Measurements from ENCODE around the gene ULBP2. TPM values are rescaled to one million over a fixed set of nuclear protein-coding genes. Genes with fewer than 3 reads are reported as not detected.
"Not testable (repeated sequence)": the region's sequence is repeated elsewhere in the genome, so short reads cannot be mapped to it uniquely, and the experiment has no call there.

ULBP2 gene
- total RNA-seq, 1 experiment from 2014 or later = 4.2 TPM

DNA sequence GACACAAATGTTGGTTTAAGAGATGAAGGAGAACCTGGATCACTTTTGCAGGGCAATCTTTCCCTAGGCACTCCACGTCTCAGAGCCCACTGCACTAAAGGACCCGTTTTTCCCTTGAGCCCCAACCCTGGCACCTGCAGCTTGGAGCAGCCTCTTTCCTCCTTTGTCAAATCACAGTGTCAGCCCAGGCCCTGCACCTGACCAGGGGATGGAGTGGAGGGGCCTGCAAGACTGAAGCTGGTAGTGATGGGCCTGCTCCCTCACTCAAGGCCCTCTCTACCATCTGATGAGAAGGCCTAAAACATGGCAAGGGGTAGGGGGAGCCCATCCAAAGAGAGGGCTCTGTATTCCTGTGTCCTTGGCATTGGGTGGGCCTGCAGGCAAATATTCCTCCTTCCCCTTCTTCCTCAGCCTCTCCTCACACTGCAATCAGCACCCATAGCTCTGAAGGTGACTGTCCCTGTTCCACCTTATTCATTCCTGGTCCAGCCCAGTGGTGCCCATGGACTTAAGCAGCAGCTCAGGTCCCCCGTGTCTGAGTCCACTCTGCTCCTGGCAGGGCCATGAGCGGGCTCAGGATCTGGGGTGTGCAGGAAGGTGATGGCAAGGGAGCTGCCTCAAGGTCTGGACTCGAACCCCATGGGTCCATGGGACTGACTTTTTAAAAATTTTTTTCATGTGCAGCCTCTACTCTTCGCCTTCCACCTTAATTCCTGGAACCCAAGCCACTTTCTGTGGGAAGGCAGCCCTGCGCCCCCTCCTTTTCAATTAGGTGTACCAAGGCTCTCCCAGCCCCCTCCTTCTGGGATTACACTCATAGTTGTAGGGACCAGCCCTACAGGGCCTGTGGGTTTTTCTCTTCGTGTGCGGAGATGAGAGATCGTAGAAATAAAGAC lies 25.6 kb upstream of the ULBP2 start:
- intact Hi-C loops (cut with micrococcal nuclease; ENCODE audit: unreplicated experiment) = no loop called here
- Histone ChIP-seq H3K4me1 (ENCODE audit: insufficient read depth, low read length, poor library complexity, severe bottlenecking) (no peaks in the 10 kb centered on the region), H3K27me3 (replicated peaks; ENCODE audit: insufficient read depth, low read depth, low read length, poor library complexity) (no peaks in the 10 kb centered on the region), H3K4me3 (ENCODE audit: low read depth, low read length, poor library complexity, severe bottlenecking) (no peak overlapping the region), H3K9me3 (ENCODE audit: low read depth, low read length, poor library complexity, severe bottlenecking) (no peaks in the 10 kb centered on the region), H3K27ac (ENCODE audit: low read depth, low read length, poor library complexity, severe bottlenecking) (no peak overlapping the region), H3K36me3 (ENCODE audit: insufficient read depth, low read length, poor library complexity, severe bottlenecking) (no peaks in the 10 kb centered on the region)
- POLR2A ChIA-PET (ENCODE audit: low non-redundant PET) = no interaction called here
- no TSS peak for BruUV-seq (replicated peaks)
- CTCF ChIA-PET = no interaction called here
- no peak for TF ChIP-seq EZH2 (IDR thresholded peaks at IDR 0.05; ENCODE audit: borderline replicate concordance, low read depth, low read length, poor library complexity, severe bottlenecking)
- TF ChIP-seq, protein P1, sequence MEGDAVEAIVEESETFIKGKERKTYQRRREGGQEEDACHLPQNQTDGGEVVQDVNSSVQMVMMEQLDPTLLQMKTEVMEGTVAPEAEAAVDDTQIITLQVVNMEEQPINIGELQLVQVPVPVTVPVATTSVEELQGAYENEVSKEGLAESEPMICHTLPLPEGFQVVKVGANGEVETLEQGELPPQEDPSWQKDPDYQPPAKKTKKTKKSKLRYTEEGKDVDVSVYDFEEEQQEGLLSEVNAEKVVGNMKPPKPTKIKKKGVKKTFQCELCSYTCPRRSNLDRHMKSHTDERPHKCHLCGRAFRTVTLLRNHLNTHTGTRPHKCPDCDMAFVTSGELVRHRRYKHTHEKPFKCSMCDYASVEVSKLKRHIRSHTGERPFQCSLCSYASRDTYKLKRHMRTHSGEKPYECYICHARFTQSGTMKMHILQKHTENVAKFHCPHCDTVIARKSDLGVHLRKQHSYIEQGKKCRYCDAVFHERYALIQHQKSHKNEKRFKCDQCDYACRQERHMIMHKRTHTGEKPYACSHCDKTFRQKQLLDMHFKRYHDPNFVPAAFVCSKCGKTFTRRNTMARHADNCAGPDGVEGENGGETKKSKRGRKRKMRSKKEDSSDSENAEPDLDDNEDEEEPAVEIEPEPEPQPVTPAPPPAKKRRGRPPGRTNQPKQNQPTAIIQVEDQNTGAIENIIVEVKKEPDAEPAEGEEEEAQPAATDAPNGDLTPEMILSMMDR (conservative IDR thresholded peaks at IDR 0.05; ENCODE audit: low read depth, low read length) = no peak
- no peak for DNase-seq (ENCODE audit: low spot score)

DNA sequence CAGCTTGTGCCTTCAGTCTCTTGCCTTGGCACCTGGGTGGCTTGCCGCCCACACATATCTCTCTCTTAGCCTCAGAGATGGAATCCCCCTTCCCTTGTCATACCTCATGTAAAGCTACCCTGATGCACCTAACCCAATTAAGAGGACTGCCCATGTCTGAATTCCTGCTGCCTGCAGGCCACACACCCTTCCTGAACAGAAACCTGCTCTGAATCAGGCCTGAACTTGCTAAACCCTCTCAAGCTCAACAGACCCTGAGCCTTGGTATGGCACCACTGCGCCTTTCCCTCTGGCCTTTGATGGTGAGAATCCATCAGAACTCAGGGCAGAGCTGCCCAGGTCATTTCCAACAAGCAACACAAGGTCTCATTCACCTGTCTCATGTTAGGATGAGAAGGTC lies 24.1 kb upstream of the ULBP2 start:
- Histone ChIP-seq H3K27ac (ENCODE audit: low read depth, low read length, poor library complexity, severe bottlenecking) (no peak overlapping the region), H3K27me3 (replicated peaks; ENCODE audit: insufficient read depth, low read depth, low read length, poor library complexity) (no peaks in the 10 kb centered on the region), H3K9me3 (ENCODE audit: low read depth, low read length, poor library complexity, severe bottlenecking) (no peaks in the 10 kb centered on the region), H3K4me1 (ENCODE audit: insufficient read depth, low read length, poor library complexity, severe bottlenecking) (peaks cover 5% of the 10 kb centered on the region), H3K36me3 (ENCODE audit: insufficient read depth, low read length, poor library complexity, severe bottlenecking) (no peaks in the 10 kb centered on the region), H3K4me3 (ENCODE audit: low read depth, low read length, poor library complexity, severe bottlenecking) (no peak overlapping the region)
- intact Hi-C loops (cut with micrococcal nuclease; ENCODE audit: unreplicated experiment) = no loop called here
- no peak for TF ChIP-seq EZH2 (IDR thresholded peaks at IDR 0.05; ENCODE audit: borderline replicate concordance, low read depth, low read length, poor library complexity, severe bottlenecking)
- TF ChIP-seq, protein P1 (conservative IDR thresholded peaks at IDR 0.05; ENCODE audit: low read depth, low read length) = no peak
- no peak for DNase-seq (ENCODE audit: low spot score)
- no TSS peak for BruUV-seq (replicated peaks)
- ChIA-PET POLR2A (ENCODE audit: low non-redundant PET) (no interaction called here), CTCF (interaction anchor here (0.6 kb wide), 1 partner anchor 84 kb away, joined by 3 read pairs; no protein-coding TSS in a partner anchor)

DNA sequence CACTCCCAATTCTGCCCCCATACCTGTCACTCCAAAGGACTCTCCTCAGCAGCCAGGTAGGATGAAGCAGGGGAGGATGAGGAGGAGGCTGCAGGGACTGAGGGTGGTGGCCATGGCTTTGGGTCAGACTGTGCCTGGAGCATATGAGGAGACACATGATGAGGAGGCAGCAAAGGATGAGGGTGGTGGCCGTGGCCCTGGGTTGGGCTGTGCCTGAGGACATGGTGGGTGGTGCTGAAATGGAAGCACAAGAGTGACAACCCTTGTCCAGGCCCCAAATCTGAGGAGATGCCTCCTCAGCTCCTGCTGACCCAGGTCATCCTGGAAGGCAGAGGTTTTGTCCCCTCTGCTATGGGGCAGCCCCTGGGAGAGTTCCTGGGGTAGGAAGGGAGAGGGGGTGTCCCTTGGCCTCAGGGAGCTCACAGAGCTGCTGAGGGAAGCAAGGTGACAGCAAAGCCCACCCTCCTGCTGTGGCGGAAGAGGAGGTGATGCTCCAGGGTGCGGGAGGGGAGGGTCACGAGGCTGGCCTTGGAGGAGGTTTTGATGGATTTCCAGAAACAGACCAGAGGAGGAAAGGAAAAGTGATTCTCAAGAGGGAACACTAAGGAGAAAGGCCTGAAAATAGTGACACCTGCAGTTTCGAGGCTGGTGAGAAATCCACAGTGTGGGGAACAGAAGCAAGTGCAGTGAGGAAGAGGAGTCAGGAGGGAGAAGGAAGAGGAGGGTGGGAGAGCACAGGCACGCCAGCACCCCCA lies 23.5 kb upstream of the ULBP2 start:
- intact Hi-C loops (cut with micrococcal nuclease; ENCODE audit: unreplicated experiment) = no loop called here
- no peak for DNase-seq (ENCODE audit: low spot score)
- POLR2A ChIA-PET (ENCODE audit: low non-redundant PET) = no interaction called here
- H3K4me3 ChIP-seq (ENCODE audit: low read depth, low read length, poor library complexity, severe bottlenecking) = no peak overlapping the region
- CTCF ChIA-PET = interaction anchor here (0.6 kb wide), 1 partner anchor 84 kb away, joined by 3 read pairs; no protein-coding TSS in a partner anchor
- no peaks in the 10 kb centered on the region for H3K36me3 ChIP-seq (ENCODE audit: insufficient read depth, low read length, poor library complexity, severe bottlenecking)
- BruUV-seq (replicated peaks) = no TSS peak
- H3K27me3 ChIP-seq (replicated peaks; ENCODE audit: insufficient read depth, low read depth, low read length, poor library complexity) = no peaks in the 10 kb centered on the region
- no peaks in the 10 kb centered on the region for H3K9me3 ChIP-seq (ENCODE audit: low read depth, low read length, poor library complexity, severe bottlenecking)
- H3K4me1 ChIP-seq (ENCODE audit: insufficient read depth, low read length, poor library complexity, severe bottlenecking) = peaks cover 9% of the 10 kb centered on the region
- no peak for TF ChIP-seq EZH2 (IDR thresholded peaks at IDR 0.05; ENCODE audit: borderline replicate concordance, low read depth, low read length, poor library complexity, severe bottlenecking)
- TF ChIP-seq, protein P1 (conservative IDR thresholded peaks at IDR 0.05; ENCODE audit: low read depth, low read length) = no peak
- H3K27ac ChIP-seq (ENCODE audit: low read depth, low read length, poor library complexity, severe bottlenecking) = no peak overlapping the region

DNA sequence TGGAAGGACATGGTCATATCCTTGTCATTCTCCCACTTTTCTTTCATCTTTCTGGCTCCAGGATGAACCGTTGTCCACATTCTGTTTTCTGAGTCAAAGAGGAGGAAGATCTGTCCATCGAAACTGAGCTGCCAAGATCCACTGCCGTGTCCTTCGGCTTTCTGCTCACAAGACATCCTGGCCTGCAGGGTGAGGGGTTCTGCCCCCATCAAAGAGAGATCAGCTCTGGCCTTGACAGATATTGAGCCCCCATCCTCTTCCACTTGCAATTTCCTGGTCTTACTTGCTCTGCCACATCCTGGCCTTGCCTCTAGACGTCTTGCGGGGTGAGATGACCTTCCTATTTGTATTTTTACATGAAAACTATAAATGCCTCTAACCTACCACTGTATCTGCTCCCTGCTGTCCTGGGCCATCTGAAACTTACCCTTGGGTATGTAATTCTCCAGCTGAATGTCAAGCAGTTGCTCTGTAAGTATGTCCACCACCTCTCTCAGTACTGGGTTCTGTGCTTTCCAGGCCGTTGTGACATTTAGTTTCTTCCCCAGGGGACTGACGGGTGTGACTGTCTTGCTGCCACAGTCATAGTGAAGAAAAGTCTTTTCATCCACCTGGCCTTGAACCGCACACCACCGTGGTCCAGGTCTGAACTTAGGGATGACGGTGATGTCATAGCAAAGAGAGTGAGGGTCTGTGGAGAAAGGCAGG lies 22.5 kb upstream of the ULBP2 start:
- H3K27me3 ChIP-seq (replicated peaks; ENCODE audit: insufficient read depth, low read depth, low read length, poor library complexity); POLR2A ChIA-PET (ENCODE audit: low non-redundant PET); CTCF ChIA-PET; H3K27ac ChIP-seq (ENCODE audit: low read depth, low read length, poor library complexity, severe bottlenecking); H3K36me3 ChIP-seq (ENCODE audit: insufficient read depth, low read length, poor library complexity, severe bottlenecking); BruUV-seq (replicated peaks); intact Hi-C loops (cut with micrococcal nuclease; ENCODE audit: unreplicated experiment); H3K4me3 ChIP-seq (ENCODE audit: low read depth, low read length, poor library complexity, severe bottlenecking); H3K9me3 ChIP-seq (ENCODE audit: low read depth, low read length, poor library complexity, severe bottlenecking); DNase-seq (ENCODE audit: low spot score): not testable (repeated sequence)
- peaks cover 12% of the 10 kb centered on the region for H3K4me1 ChIP-seq (ENCODE audit: insufficient read depth, low read length, poor library complexity, severe bottlenecking)
